G401 (cell line): ENCODE measurements around the gene USP28. TPM values are rescaled to one million over a fixed set of nuclear protein-coding genes. Genes with fewer than 3 reads are reported as not detected.
A peak's percentile ranks its signal among the peaks of the same experiment; 100 is the strongest.
"Not testable (repeated sequence)": the region's sequence is repeated elsewhere in the genome, so short reads cannot be mapped to it uniquely, and the experiment has no call there.

Experiments
- DNase-seq: peaks from one replicate; pipeline ENCODE4 v3.0.0-alpha.2; 2015; ENCODE audit warnings: low spot score
- in situ Hi-C: cut with HindIII; loops from 2 replicates; pipeline ENCODE4 v1.10.0; 2016; ENCODE audit warnings: low sequenced_read_pairs, mixed read lengths
- total RNA-seq: library from RNA; depleted of rRNA; stranded (reverse); fragments of >200 nt; shearing (Covaris generic); gene quantifications from 2 replicates; pipeline ENCODE4 v1.2.3, GENCODE V29; 2014; rRNA removed

The USP28 gene
- total RNA-seq, 1 experiment from 2014 or later, result 40.4 TPM

DNA sequence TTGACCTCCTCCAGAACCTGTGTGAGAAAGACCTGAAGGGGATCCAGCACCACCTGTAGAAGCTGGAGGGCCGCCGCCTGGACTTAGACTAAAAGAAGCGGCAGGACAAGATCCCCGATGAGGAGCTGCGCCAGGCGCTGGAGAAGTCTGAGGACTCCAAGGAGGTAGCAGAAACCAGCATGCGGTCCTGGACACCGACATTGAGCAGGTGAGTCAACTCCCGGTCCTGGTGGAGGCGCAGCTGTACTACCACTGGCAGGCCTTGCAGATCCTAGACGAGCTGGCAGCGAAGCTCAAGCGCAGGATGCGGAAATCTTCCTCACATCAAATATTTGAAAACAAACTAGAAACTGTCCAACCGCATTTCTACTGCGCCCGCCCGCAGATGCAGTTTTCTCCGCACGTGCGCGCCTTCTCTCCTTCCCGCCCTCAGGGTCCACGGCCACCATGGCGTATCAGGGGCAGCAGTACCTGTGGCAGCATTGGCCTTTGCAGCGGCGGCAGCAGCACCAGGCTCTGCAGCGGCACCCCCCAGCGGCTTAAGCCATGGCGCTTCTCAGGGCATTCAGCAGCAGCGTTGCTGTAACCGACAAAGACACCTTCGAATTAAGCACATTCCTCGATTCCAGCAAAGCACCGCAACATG is 85.6 kb downstream of the USP28 start:
- in situ Hi-C loops, result no loop called here
- DNase-seq, result no peak

DNA sequence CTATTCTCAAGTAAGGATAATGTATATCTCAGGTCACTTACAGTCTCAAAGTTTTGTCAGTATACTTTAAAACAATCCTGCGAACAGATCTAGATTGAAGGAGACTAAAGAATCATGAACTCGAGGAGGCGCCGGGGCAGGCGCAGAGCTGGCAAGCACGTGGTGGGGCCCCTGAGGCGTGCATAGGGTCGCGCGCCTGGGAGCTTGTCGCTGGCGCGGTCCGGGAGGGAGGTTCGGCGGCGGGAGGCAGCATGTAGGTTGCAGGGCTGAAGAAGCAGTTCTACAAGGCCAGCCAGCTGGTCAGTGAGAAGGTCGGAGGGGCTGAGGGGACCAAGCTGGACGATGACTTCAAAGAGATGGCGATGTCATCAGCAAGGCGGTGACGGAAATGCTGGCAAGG is 86.4 kb downstream of the USP28 start:
- DNase-seq, in situ Hi-C loops: not testable (repeated sequence)

DNA sequence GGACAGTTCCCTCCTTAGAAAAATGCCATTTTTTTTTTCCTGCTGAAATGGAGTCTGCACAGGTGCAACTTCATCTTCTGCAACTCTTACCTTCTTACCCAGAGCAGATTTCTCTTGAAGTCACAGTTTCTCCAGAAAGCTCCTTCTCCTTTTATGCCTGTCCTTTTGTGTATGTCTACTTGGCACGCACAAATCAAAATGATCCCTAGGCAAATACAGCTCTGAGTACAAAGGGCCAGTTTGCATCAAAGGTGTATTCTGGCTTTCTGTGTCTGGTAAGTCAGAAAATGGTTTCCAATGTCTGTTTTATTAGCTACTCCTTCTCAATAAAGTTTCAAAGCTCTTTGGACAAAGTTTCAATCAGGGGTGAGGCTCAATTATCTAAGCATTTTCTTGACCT is 93.2 kb downstream of the USP28 start:
- in situ Hi-C loops, result no loop called here
- DNase-seq, result no peak

DNA sequence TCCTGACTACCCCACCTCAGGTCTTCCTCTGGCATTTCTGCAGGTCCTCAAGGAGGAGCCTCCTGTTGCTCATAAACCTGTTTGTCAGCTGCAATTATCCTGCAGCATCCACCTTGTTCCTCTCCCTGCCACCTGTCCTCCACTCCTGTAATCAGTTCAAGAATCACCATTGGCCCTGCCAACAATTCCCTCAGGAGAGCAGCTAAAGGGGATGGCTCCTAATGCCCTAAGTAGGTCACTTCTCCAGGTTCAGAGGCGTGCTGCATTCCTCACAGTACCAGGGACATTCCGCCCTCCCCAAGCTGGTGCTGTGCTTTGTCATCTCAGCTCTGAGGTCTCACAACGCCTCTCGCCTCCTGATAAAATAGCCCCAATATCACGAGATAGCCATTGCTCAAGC is 93.7 kb downstream of the USP28 start:
- in situ Hi-C loops, result no loop called here
- peak; percentile 94 for DNase-seq

DNA sequence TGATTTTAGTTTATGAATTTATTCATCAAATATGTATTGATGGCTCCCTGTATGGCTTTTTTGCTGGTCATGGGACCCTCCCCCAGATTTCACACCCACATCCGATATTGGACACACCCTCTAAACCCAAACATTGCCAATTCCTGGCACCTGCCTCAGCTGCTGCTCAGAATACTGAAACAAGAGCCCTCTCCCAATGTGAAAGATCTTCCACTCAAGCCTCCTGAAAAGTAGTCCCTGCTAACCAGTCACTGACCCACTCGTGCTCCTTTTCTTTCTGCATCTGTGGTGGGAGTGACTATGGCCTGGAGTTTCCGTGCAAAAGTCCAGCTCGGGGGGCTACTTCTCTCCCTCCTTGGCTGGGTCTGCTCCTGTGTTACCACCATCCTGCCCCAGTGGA is 95.9 kb downstream of the USP28 start, which contains the start of gene CLDN25:
CLDN25 (plus strand) TSS at position 301 of the 400 bp plus-strand sequence; CDS start at position 301, 0 bp downstream.
- no peak for DNase-seq
- in situ Hi-C loops, result no loop called here

DNA sequence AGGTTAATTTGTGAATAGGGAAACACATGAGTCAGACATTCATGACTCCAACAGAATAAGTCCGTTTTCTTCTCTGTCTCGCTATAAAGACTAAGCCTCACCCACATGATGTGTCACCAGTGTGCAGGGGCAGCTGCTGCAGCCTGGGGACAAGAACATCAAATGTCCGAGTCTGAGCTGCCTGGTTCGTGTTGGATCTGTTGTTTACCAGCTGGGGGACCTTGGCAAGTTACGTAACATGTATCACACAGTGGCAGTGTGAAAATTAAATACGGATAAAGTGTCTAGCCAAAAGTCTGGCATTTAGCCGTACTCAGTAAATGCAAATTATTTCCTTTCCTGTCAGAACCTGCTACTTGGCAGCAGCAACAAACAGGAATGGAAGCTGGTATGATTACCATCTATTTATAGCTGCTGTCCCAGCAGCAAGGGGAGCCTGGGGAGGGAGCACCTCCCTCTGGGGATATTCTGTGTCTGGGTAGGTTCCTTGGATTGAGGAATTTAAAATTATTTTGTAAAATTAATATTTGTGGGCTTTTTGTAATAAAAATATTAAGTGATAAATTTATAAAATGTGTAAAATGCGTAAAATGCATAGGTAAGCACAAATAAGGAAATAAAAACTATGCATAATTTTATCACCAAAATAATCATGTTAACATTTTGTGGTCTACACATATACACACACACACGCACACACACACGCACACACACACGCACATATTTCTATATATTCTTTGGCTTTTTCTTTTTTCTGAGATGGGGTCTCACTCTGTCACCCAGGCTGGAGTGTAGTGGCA is 97.1 kb downstream of the USP28 start:
- peak; percentile 91 for DNase-seq

DNA sequence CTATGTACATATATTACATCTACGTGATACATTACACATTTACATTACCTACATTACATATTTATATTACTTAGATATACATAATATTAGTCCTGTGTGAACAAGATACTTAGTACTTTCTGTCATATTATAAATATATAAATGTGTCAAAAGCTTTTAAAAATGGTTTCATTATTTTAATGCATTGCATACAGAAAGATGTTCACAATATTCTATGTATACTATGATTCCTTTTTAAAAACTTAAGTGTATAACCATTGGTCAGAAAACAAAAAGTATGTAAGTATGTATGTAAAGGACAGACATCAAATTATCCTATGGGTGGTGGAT is 101.2 kb downstream of the USP28 start:
- no peak for DNase-seq
- in situ Hi-C loops, result no loop called here

More for the DNA sequence above, 97.1 kb downstream of the USP28 start:
- in situ Hi-C loops, result no loop called here

DNA sequence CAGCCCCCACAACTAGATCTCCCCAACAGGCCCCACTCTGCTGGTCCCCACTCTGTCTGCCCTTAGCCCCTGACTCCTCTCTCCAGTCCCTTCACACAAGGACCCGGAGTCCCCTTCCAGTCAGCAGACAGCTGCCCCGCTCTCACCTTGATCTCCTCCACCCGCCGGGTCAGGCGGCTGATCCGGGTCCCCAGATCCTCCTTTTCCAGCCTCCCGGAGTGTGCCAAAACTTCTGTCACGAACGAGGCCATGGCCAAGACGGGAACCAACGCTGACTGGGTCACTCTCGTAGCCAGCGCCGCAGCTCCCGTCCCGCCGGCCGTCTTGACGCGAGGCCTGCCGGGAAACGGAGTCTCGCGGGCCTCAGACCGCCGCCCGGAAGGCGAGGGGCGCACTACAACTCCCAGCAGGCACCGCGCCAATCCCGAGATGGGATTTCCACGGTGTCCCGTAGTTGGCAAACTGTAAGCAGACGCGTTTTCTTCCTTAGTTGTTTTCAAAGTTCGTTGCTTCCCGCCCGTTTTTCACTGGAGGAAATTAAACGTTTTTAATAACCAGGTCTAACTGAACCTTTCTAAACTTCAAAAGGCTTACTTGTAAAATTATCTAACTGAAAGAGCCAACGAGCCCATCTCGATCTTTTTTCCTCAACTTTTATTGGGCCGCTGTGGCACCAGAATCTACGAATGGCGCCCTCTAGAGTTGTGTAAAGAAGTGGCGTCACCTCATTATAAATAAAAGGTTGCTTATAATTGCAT is 101.8 kb downstream of the USP28 start, which contains the start of gene ZW10:
ZW10 (minus strand) TSS at position 277 of the 758 bp plus-strand sequence; CDS start at position 251, 26 bp downstream.
- in situ Hi-C loops, result no loop called here
- DNase-seq, result peak; percentile 94

DNA sequence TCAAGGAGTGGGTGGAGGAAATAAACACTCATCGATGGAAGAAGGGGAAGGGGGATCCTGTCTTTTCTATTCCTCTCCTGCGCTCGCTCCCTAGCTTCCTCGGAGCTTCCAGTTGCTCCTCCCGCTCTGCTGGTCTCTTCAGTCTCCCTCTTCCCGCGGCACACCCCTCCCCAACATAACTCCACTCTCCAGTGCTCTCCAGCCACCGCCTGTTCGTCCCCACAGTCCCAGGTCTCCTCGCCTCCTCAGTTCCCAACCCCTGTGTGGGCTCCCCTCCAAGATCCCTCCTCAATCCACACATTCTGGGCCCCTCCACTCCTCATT is 102.3 kb downstream of the USP28 start:
- in situ Hi-C loops, result no loop called here
- no peak for DNase-seq

DNA sequence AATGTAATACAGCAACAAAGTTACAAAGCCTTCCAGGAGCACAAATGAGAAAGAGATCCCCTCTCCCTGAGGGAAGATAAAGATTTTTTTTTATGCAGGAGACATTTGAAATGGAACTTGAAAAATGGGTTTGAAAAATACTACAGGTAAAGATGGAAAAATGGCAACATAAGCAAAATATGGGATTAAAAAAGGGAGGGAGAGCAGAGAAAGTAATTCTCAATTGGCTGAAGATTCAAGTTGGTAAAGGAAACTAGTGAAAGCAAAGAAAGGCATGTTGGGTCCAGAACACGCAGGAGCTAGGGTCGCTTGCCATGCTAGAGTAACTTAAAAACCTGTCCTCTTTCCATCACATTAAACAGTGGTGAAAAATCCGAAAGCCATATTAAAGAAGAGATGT is 103.4 kb downstream of the USP28 start:
- DNase-seq, result no peak
- in situ Hi-C loops, result no loop called here

DNA sequence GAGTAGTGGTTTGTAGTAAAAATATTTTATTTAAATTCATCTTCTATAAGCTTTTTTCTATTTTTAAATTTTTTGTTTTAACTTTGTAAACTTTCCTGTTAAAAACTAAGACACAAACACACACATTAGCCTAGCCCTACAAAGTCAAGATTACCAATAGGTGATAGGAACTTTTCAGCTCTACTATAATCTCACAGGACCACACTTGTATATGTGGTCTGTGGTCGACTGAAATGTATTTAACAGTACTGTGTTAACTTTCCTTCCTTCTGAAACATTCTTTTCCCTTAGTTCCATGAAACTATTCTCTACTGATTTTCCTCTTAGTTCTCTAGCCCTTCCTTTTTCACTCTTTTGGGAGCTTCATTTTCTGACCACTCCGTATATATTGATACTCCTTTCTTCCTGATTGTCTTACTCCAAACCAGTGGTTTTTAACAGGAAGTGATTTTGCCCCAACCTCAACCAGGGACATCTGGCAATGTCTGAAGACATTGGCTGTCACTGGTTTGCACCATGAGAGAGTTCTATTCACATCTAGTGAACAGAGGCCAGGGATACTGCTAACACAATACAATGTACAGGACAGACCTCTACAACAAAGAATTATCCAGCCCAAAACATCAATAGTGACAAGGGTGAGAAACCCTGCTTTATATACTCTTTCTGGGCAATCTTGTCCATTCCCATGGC is 110.7 kb downstream of the USP28 start:
- in situ Hi-C loops, result no loop called here
- no peak for DNase-seq

DNA sequence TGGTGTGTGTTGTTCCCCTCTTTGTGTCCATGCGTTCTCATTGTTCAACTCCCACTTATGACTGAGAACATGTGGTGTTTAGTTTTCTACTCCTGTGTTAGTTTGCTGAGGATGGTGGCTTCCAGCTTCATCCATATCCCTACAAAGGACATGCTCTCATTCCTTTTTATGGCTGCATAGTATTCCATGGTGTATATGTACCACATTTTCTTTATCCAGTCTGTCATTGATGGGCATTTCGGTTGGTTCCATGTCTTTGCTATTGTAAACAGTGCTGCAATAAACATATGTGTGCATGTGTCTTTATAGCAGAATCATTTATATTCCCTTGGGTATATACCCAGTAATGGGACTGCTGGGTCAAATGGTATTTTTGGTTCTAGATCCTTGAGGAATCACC is 112.3 kb downstream of the USP28 start:
- in situ Hi-C loops, DNase-seq: not testable (repeated sequence)

DNA sequence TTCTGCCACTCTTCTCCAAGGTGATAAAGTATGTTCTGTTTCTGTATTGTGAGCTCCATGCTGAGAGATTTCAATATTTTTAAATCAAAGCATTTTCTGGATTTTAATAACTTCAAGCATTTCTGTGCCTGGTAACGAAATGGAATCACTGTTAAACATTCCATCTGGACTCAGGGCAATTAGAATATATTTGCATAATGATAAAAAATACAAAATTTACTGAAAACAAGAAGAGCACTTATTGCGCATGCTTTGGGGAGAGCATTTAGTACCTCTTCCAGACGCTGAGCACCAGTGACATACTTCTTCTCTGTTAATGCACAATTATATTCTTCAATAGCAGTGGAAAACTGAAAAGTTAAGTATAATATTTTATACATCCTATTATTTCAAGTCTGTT is 115.1 kb downstream of the USP28 start:
- in situ Hi-C loops, result no loop called here
- no peak for DNase-seq

- in situ Hi-C loops, result no loop called here
- DNase-seq, result no peak
Measured at GRCh38 chr11:113752932-113753331, 122.4 kb downstream of the USP28 start.

Other genes with a start within 250 kb of the USP28 start
- not detected in 2 replicates for gene TMPRSS5, start 169.3 kb downstream of the USP28 start, total RNA-seq
- 22.9 and 29.4 TPM in 2 replicates for gene ZW10, start 101.9 kb downstream of the USP28 start, total RNA-seq
- not detected in 2 replicates for gene CLDN25, start 95.8 kb downstream of the USP28 start, total RNA-seq
- gene HTR3B, start 29.2 kb upstream of the USP28 start, total RNA-seq, result not detected in 2 replicates
- not detected in 2 replicates for gene HTR3A, start 99.5 kb upstream of the USP28 start, total RNA-seq
- gene ZBTB16, start 184.1 kb upstream of the USP28 start, total RNA-seq, result not detected in 2 replicates